ENCODE measurements around the gene SPARCL1. TPM values are rescaled to one million over a fixed set of nuclear protein-coding genes. Genes with fewer than 3 reads are reported as not detected.

Gene SPARCL1
- total and polyA plus RNA-seq, 2 of the 13 experiments (the other 11 are each of a cell fraction or from before 2014, with no cell fraction given) = 0.04 TPM; not detected in 1

DNA sequence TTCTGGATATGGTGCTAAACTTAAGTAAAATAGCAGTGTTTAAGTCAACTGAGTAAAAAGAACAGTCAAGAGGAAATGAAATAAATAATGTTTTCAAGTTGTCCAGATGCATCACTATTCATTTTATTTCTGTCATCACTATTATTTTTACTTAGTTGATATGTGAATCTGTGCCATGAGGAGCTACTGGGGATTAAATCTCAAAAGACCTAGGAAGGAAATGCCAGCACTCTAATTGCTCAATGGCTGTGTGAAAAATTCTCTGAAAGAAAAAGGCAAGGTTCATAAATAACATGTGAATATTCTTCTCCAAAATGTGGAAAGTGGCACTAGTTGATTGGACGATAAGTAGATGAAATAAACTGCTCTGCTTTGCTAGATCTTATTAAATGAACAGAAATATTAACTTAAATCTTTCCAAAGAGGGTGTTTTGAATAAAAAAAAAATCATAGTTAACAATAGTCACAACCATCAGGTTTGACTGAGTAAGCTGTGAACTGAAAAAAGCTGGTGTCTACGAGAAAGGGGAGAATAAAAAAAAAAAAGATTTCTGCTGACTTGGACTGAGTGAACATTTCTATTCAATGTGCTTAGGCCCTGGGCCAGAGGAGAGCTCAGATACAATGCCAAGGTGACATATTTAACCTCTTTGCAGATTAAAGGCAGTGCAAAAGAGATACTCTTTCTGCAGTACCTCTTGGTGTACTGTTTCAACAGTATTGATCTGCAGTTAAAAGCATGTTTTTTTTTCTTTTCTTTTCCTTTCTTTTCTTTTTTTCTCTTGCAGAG lies 1.6 kb downstream of the SPARCL1 start:
- DNase-seq (ENCODE audit: low spot score) = no peak
- ATAC-seq = no peak
- no peak overlapping the region for H3K4me2 ChIP-seq (ENCODE audit: low read depth, low read length)
- no peak for FAIRE-seq
- H3K4me3 ChIP-seq (replicated peaks in 1 of 3; ENCODE audit: insufficient read depth in 1 of 3, low read depth in 2 of 3, low read length in 3 of 3) = no peak overlapping the region
- H3K27ac ChIP-seq (ENCODE audit: extremely low read length, insufficient read depth, low read length) = no peak overlapping the region
- 8% methylated on average over 2 of the region's 2 CpGs for WGBS (ENCODE audit: low lambda C conversion rate)
- no peaks in the 10 kb centered on the region for H4K20me1 ChIP-seq (ENCODE audit: insufficient read depth, low read length)
- POLR2A ChIA-PET = no interaction called here
- TF ChIP-seq GABPA (IDR thresholded peaks at IDR 0.05; ENCODE audit: low read depth, low read length) (no peak), GABPA (CRISPR knock-in tag; IDR thresholded peaks at IDR 0.05; ENCODE audit: low read depth) (no peak)
- H3K79me2 ChIP-seq (ENCODE audit: insufficient read depth, low read length) = no peaks in the 10 kb centered on the region
- CTCF ChIA-PET (ENCODE audit: low intra/inter-chr PET ratio, low total read pairs) = no interaction called here
- no peak overlapping the region for H3K9ac ChIP-seq (ENCODE audit: insufficient read depth, low read depth, low read length)
- in situ Hi-C loops (cut with HindIII; ENCODE audit: extremely low pct_ligation_motif_present, low pct_unique_long_range_greater_than_20kb) = loop anchor here (25.0 kb wide), 1 partner anchor 460 kb away; the partner anchor contains the start of gene SPP1
- H3K27me3 ChIP-seq (ENCODE audit: control insufficient read depth in 1 of 2, insufficient read depth in 2 of 2, low read length in 2 of 2) = no peaks in the 10 kb centered on the region
- no peaks in the 10 kb centered on the region for H3K4me1 ChIP-seq (ENCODE audit: insufficient read depth, low read length)
- BruUV-seq (replicated peaks) = no TSS peak
- intact Hi-C loops (cut with micrococcal nuclease; ENCODE audit: unreplicated experiment) = no loop called here
- H3K36me3 ChIP-seq (replicated peaks in 1 of 2; ENCODE audit: control insufficient read depth in 1 of 2, insufficient read depth in 2 of 2, low read length in 2 of 2) = no peaks in the 10 kb centered on the region
- peaks cover 16% of the 10 kb centered on the region for H3K9me3 ChIP-seq (ENCODE audit: low read length)
- H2AFZ ChIP-seq (ENCODE audit: low read length) = no peak overlapping the region

DNA sequence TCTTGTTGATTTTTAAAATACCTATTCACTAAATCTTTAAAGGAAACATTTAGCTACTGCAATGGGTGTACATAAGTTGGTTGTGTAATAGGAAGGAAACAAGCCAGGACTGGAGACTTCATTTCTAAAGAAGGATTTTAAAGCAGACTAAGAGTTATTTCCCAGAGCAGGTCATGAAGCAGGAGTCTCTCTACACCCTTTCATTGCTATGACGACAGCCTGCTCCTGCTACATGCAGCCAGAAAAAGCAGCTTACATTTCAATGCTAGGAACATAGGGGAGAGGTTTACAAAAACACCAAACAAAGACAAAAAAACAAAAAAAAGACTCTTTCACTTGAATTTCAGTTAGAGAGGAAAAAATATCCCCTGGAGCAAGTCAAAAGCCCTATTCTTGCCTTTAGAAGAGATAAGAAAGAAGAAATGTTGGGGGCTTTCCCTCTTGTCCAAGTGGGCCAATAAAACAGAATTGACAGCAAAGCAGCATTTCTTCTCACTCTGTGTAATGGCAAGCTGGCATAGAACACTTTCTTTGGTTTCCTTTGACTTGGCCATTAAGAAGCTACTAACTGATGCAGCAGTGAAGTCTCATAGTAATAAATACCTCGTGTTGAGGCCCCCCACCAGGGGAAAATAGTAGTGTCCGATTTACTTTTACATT lies 3.4 kb downstream of the SPARCL1 start:
- Histone ChIP-seq H3K9me3 (ENCODE audit: low read length) (peaks cover 16% of the 10 kb centered on the region), H3K4me2 (ENCODE audit: low read depth, low read length) (no peak overlapping the region), H3K27me3 (ENCODE audit: control insufficient read depth in 1 of 2, insufficient read depth in 2 of 2, low read length in 2 of 2) (no peaks in the 10 kb centered on the region), H3K79me2 (ENCODE audit: insufficient read depth, low read length) (no peaks in the 10 kb centered on the region), H2AFZ (ENCODE audit: low read length) (no peak overlapping the region), H3K4me3 (replicated peaks in 1 of 3; ENCODE audit: insufficient read depth in 1 of 3, low read depth in 2 of 3, low read length in 3 of 3) (no peak overlapping the region), H3K9ac (ENCODE audit: insufficient read depth, low read depth, low read length) (no peak overlapping the region), H3K4me1 (ENCODE audit: insufficient read depth, low read length) (no peaks in the 10 kb centered on the region), H3K36me3 (replicated peaks in 1 of 2; ENCODE audit: control insufficient read depth in 1 of 2, insufficient read depth in 2 of 2, low read length in 2 of 2) (no peaks in the 10 kb centered on the region), H4K20me1 (ENCODE audit: insufficient read depth, low read length) (no peaks in the 10 kb centered on the region), H3K27ac (ENCODE audit: extremely low read length, insufficient read depth, low read length) (no peak overlapping the region)
- ChIA-PET POLR2A (no interaction called here), CTCF (ENCODE audit: low intra/inter-chr PET ratio, low total read pairs) (no interaction called here)
- WGBS (ENCODE audit: low lambda C conversion rate) = 4% methylated on average over 3 of the region's 3 CpGs
- no peak for ATAC-seq
- in situ Hi-C loops (cut with HindIII; ENCODE audit: extremely low pct_ligation_motif_present, low pct_unique_long_range_greater_than_20kb) (loop anchor here (25.0 kb wide), 1 partner anchor 462 kb away; the partner anchor contains the start of gene SPP1), intact Hi-C loops (cut with micrococcal nuclease; ENCODE audit: unreplicated experiment) (no loop called here)
- FAIRE-seq = no peak
- TF ChIP-seq, protein P1, sequence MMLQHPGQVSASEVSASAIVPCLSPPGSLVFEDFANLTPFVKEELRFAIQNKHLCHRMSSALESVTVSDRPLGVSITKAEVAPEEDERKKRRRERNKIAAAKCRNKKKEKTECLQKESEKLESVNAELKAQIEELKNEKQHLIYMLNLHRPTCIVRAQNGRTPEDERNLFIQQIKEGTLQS (CRISPR knock-in tag; IDR thresholded peaks at IDR 0.05) = no peak
- TF ChIP-seq MTA3 (CRISPR knock-in tag; IDR thresholded peaks at IDR 0.05) (no peak), HOXD1 (CRISPR knock-in tag; IDR thresholded peaks at IDR 0.05) (no peak), ZNF598 (CRISPR knock-in tag; IDR thresholded peaks at IDR 0.05; ENCODE audit: borderline replicate concordance) (no peak), CENPT (CRISPR knock-in tag; IDR thresholded peaks at IDR 0.05; ENCODE audit: low read depth) (no peak), U2AF1 (optimal IDR thresholded peaks at IDR 0.05; ENCODE audit: low read depth, low read length) (no peak), ARNTL (CRISPR knock-in tag; IDR thresholded peaks at IDR 0.05) (no peak), ZNF138 (CRISPR knock-in tag; IDR thresholded peaks at IDR 0.05; ENCODE audit: low read depth) (no peak), MZF1 (CRISPR knock-in tag; IDR thresholded peaks at IDR 0.05; ENCODE audit: borderline replicate concordance) (no peak)
- TF ChIP-seq, protein P2, sequence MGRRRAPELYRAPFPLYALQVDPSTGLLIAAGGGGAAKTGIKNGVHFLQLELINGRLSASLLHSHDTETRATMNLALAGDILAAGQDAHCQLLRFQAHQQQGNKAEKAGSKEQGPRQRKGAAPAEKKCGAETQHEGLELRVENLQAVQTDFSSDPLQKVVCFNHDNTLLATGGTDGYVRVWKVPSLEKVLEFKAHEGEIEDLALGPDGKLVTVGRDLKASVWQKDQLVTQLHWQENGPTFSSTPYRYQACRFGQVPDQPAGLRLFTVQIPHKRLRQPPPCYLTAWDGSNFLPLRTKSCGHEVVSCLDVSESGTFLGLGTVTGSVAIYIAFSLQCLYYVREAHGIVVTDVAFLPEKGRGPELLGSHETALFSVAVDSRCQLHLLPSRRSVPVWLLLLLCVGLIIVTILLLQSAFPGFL (CRISPR knock-in tag; IDR thresholded peaks at IDR 0.05) = no peak
- DNase-seq (ENCODE audit: low spot score) = no peak
- no TSS peak for BruUV-seq (replicated peaks)
